Pancreas (tissue), 10 donors: ENCODE results near the gene SLC12A6. TPM values are rescaled to one million over a fixed set of nuclear protein-coding genes. Genes with fewer than 3 reads are reported as not detected.
A peak's percentile ranks its signal among the peaks of the same experiment; 100 is the strongest.

Experiments used
- ATAC-seq, 4 donors: fragments of 200-7000 bp; cut with Tn5 transposase; one replicate each; pipeline versions ENCODE4 v1.8.0 to v1.9.1; 2020; ENCODE audit warnings: mild to moderate bottlenecking in 4 of 4, moderate library complexity in 4 of 4
- DNase-seq, 6 donors: peaks; one replicate each; pipeline ENCODE4 v3.0.0-alpha.2; 2020
- FAIRE-seq: peaks from 2 replicates; lab custom pipeline; 2012; peaks lifted over from hg19 to GRCh38; lab: Jason Lieb, UNC
- H3K27ac ChIP-seq, 4 donors: fragments of 200-600 bp; sonication (generic); 1 replicate in 3 of 4; 2 replicates in 1 of 4; pipeline versions ENCODE4 v1.5.0 to v1.8.0; 2020
- H3K27me3 ChIP-seq, 4 donors: fragments of 200-600 bp; one replicate each; pipeline ENCODE4 v1.8.0; 2021
- H3K36me3 ChIP-seq, 3 donors: fragments of 200-600 bp; sonication (generic) in 1 of 3; one replicate each; pipeline versions ENCODE4 v1.5.0 to v1.8.0; 2020 to 2021
- H3K4me1 ChIP-seq, 3 donors: fragments of 200-600 bp; one replicate each; pipeline ENCODE4 v1.8.0; 2021
- H3K4me3 ChIP-seq, 4 donors: fragments of 200-600 bp; sonication (generic) in 2 of 4; one replicate each; pipeline versions ENCODE4 v1.5.0 to v1.8.0; 2020 to 2021
- H3K9me3 ChIP-seq, 4 donors: fragments of 200-600 bp; one replicate each; pipeline ENCODE4 v1.8.0; 2021
- CTCF ChIP-seq, 4 donors: fragments of 200-600 bp; sonication (generic) in 3 of 4; IDR thresholded peaks; one replicate each; pipeline versions ENCODE4 v1.5.0 to v1.8.0; 2021; ENCODE audit warnings: antibody characterized with exemption in 4 of 4
- WGBS, 2 donors: extraction: QIAGEN DNeasy Blood & Tissue Kit; methylation state at CpG; one replicate each; pipeline ENCODE4 v1.1.7; 2013; 5-methylcytosine and 5-hydroxymethylcytosine counted together
- intact Hi-C, 3 donors: fragments of 100-400 bp; cut with DNase I; formaldehyde crosslinking; loops; one replicate each; pipeline versions ENCODE4 v1.11.1 to v1.14.2; 2022
- polyA plus RNA-seq, 2 donors: library from polyadenylated mRNA; stranded (reverse); fragments of 200-250 nt; gene quantifications; one replicate each; pipeline ENCODE4 v1.2.3, GENCODE V29; 2013
- total RNA-seq, 6 donors: library from RNA; stranded (reverse); fragmentation: NEBNext Ultra II Directional in 4 of 6; extraction: Animal tissue kit (Norgen Biotek cat#: 25700) in 4 of 6; gene quantifications; one replicate each; pipeline versions ENCODE4 v1.2.1 to v1.2.4, GENCODE V29; 2021 to 2023
- donor health status: healthy with polysubstance abuse.
- donor health status: DM: no; HTN: no; CAD: no; lungs with moderate emphysema.
- donor health status: DM: no; HTN: no; CAD: no.
- donor health status: control.
- donor health status: control.
- donor health status: Bipolar disorder and iron deficiency.
- donor health status: DM: yes; HTN: yes; CAD: no.
- donor health status: DM: no; HTN: no; CAD: no.
- donor health status: DM: no; HTN: no; CAD: no.
- donor health status: DM: yes; HTN: yes; CAD: no.

SLC12A6 gene
- total and polyA plus RNA-seq, 8 donors = 2.5 to 13.1 (median 6.0) TPM

- DNase-seq = no peak
- H3K4me3 ChIP-seq = no peak overlapping the region
- FAIRE-seq = no peak
- no peaks in the 10 kb centered on the region for H3K9me3 ChIP-seq
- TF ChIP-seq CTCF (IDR thresholded peaks at IDR 0.05) = no peak
- H3K27me3 ChIP-seq = no peaks in the 10 kb centered on the region
- intact Hi-C loops = loop anchor here in 1 of 3 donors (10.0 kb wide), 1 partner anchor 126 kb away; the partner anchor contains the start of gene LPCAT4
- WGBS, 2 donors = 85 to 89% methylated on average over 4 of the region's 4 CpGs
- no peaks in the 10 kb centered on the region for H3K4me1 ChIP-seq
- no peak for ATAC-seq
- no peak overlapping the region for H3K27ac ChIP-seq
- H3K36me3 ChIP-seq = peaks cover 0 to 24% (median 4%) of the 10 kb centered on the region in 3 donors
These were observed 98.3 kb downstream of the SLC12A6 start for GRCh38 chr15:34239151-34239808.

- Histone ChIP-seq H3K9me3 (no peaks in the 10 kb centered on the region), H3K4me3 (no peak overlapping the region), H3K36me3 (peaks cover 0 to 41% (median 9%) of the 10 kb centered on the region in 3 donors), H3K4me1 (no peaks in the 10 kb centered on the region), H3K27me3 (no peaks in the 10 kb centered on the region), H3K27ac (no peak overlapping the region)
- intact Hi-C loops = loop anchor here in 1 of 3 donors (10.0 kb wide), 1 partner anchor 131 kb away; the partner anchor contains the start of gene LPCAT4
- DNase-seq (no peak), FAIRE-seq (no peak), ATAC-seq (peak in 1 of 4 donors; percentile 25)
- TF ChIP-seq CTCF (IDR thresholded peaks at IDR 0.05) = no peak
- WGBS, 2 donors = 77 to 86% methylated on average over 6 of the region's 6 CpGs
These were observed 104.0 kb downstream of the SLC12A6 start for GRCh38 chr15:34233614-34234013.

GRCh38 chr15:34223904-34224596 is 113.5 kb downstream of the SLC12A6 start:
- ATAC-seq (peak; percentile 25 to 52 (median 43)), FAIRE-seq (no peak), DNase-seq (no peak)
- 34 to 41% methylated on average over 24 of the region's 24 CpGs for WGBS, 2 donors
- Histone ChIP-seq H3K36me3 (peaks cover 0 to under 1% (median 0%) of the 10 kb centered on the region in 3 donors), H3K9me3 (no peaks in the 10 kb centered on the region), H3K4me1 (peaks cover 9 to 10% (median 9%) of the 10 kb centered on the region in 3 donors), H3K27ac (peak overlapping the region; percentile 75 to 92 (median 86)), H3K27me3 (no peaks in the 10 kb centered on the region), H3K4me3 (peak overlapping the region; percentile 72 to 94 (median 87))
- TF ChIP-seq CTCF (IDR thresholded peaks at IDR 0.05) = no peak
- intact Hi-C loops = no loop called here

GRCh38 chr15:34217587-34218225 is 119.9 kb downstream of the SLC12A6 start:
- no peak for DNase-seq
- Histone ChIP-seq H3K4me1 (no peaks in the 10 kb centered on the region), H3K36me3 (no peaks in the 10 kb centered on the region), H3K27me3 (no peaks in the 10 kb centered on the region), H3K9me3 (no peaks in the 10 kb centered on the region), H3K4me3 (no peak overlapping the region), H3K27ac (no peak overlapping the region)
- no peak for ATAC-seq
- no peak for TF ChIP-seq CTCF (IDR thresholded peaks at IDR 0.05)
- 67 to 81% methylated on average over 7 of the region's 7 CpGs for WGBS, 2 donors
- no peak for FAIRE-seq
- intact Hi-C loops = loop anchor here in 1 of 3 donors (10.0 kb wide), 1 partner anchor 113 kb away; the partner anchor contains the start of genes EMC7 and PGBD4
